Measurements from ENCODE around the gene ENOX1. TPM values are rescaled to one million over a fixed set of nuclear protein-coding genes. Genes with fewer than 3 reads are reported as not detected.

Gene ENOX1
- total and polyA plus RNA-seq, 7 donors, result 0.23 to 20.2 (median 11.1) TPM

DNA sequence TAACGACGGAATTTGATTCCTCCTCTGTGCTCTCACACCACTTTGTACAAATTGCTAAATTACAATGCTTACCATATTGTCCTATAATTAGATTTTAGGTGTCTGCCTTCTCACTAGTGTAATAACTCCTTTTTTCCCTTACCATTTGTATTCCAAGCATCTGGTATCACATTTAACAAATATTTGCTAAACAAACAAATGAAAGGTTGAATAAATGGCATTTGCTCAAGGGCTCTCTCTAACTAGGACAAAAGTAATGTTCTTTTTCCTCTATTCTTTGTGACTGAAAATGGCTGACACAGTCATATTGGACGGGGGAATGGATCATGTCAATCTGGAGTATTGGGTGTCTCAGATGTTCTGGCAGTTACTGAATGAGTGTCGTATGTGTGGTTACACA lies 99.7 kb downstream of the ENOX1 start:
- peak overlapping the region; percentile 58 to 78 (median 74) for H3K27ac ChIP-seq

DNA sequence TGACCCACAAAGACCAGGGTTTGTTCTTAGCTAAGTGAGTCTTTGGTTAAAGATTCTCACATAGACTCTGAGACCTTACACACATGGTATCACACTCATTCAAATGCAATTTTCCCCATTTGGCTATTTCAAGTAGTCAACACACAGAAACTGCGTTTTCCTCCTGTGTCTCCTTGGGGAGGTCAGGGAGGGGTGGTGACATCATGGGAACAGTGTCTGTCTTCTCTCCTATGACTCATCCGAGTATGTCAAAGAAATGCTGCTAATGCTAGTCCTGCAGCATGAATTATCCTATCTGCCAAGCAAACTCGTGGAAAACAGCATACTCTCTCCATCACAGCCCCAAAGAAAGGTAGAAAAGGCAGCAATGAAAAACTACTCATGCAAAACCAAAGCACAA lies 100.2 kb downstream of the ENOX1 start:
- H3K4me3 ChIP-seq, result no peak overlapping the region
- H3K27me3 ChIP-seq, result no peaks in the 10 kb centered on the region
- intact Hi-C loops (cut with DNase I), result loop anchor here (5.0 kb wide), 1 partner anchor 81 kb away; no protein-coding TSS in a partner anchor
- no peak for TF ChIP-seq EP300 (IDR thresholded peaks at IDR 0.05)
- TF ChIP-seq, protein P1, sequence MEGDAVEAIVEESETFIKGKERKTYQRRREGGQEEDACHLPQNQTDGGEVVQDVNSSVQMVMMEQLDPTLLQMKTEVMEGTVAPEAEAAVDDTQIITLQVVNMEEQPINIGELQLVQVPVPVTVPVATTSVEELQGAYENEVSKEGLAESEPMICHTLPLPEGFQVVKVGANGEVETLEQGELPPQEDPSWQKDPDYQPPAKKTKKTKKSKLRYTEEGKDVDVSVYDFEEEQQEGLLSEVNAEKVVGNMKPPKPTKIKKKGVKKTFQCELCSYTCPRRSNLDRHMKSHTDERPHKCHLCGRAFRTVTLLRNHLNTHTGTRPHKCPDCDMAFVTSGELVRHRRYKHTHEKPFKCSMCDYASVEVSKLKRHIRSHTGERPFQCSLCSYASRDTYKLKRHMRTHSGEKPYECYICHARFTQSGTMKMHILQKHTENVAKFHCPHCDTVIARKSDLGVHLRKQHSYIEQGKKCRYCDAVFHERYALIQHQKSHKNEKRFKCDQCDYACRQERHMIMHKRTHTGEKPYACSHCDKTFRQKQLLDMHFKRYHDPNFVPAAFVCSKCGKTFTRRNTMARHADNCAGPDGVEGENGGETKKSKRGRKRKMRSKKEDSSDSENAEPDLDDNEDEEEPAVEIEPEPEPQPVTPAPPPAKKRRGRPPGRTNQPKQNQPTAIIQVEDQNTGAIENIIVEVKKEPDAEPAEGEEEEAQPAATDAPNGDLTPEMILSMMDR (IDR thresholded peaks at IDR 0.05), result no peak
- no peak for TF ChIP-seq POLR2A (IDR thresholded peaks at IDR 0.05)
- peak; percentile 51 to 83 (median 72) for TF ChIP-seq POLR2AphosphoS5 (IDR thresholded peaks at IDR 0.05)
- WGBS, 2 donors, result 36 to 58% methylated on average over 3 of the region's 3 CpGs
- H3K9me3 ChIP-seq, result no peaks in the 10 kb centered on the region
- peaks cover 0 to 80% (median 49%) of the 10 kb centered on the region in 4 donors for H3K4me1 ChIP-seq
- peak; percentile 77 for DNase-seq
- no peaks in the 10 kb centered on the region for H3K36me3 ChIP-seq
- H3K27ac ChIP-seq, result peak overlapping the region; percentile 58 to 78 (median 74)

More for the DNA sequence above, 99.7 kb downstream of the ENOX1 start:
- 78 to 83% methylated on average over 4 of the region's 4 CpGs for WGBS, 2 donors
- no peaks in the 10 kb centered on the region for H3K36me3 ChIP-seq
- H3K4me1 ChIP-seq, result peaks cover 0 to 75% (median 46%) of the 10 kb centered on the region in 4 donors
- no peaks in the 10 kb centered on the region for H3K27me3 ChIP-seq
- DNase-seq, result no peak
- no peaks in the 10 kb centered on the region for H3K9me3 ChIP-seq
- H3K4me3 ChIP-seq, result no peak overlapping the region
- intact Hi-C loops (cut with DNase I), result loop anchor here (5.0 kb wide), 1 partner anchor 80 kb away; no protein-coding TSS in a partner anchor
- no peak for TF ChIP-seq EP300 (IDR thresholded peaks at IDR 0.05)
- no peak for TF ChIP-seq POLR2A (IDR thresholded peaks at IDR 0.05)
- TF ChIP-seq POLR2AphosphoS5 (IDR thresholded peaks at IDR 0.05), result no peak
- TF ChIP-seq, protein P1 (IDR thresholded peaks at IDR 0.05), result no peak

DNA sequence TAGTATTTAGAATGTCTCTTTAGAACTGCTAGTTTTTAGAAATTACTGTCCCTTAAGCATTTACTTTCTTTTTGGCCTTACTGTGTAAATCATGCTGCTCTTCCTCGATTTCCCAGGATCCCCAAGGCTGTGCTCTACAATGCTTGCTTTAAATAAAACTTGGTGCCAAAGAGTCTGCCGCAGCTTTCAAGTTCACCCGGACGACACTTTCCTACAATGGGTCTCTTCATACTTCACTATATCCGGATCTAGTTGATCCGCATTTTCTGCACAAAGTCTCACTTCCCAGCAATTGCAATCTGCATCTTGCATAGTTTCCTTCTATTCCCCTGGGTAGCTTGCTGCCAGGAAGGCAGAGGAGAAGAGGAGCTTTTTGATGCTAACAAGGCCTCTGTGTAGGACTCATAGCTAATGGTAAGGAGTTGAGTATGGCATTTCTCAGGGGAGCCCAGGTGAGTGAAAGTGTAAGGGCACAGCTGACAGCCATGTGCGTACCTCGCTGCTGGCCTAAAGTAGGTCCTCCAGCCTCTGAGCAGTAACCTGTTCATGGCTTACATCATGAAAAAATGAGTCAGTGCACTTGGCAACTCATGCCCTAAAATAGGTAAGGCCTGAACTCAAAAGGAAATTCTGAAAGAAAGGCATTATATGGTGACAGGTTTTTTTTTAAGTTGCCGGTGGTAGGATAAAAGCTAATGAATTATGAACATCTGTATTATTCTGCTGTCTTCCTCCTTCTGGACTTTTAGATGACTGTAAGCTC lies 101.6 kb downstream of the ENOX1 start:
- Histone ChIP-seq H3K27me3 (no peaks in the 10 kb centered on the region), H3K4me3 (no peak overlapping the region), H3K27ac (peak overlapping the region; percentile 58 to 78 (median 74)), H3K9me3 (no peaks in the 10 kb centered on the region), H3K36me3 (no peaks in the 10 kb centered on the region), H3K4me1 (peaks cover 0 to 82% (median 58%) of the 10 kb centered on the region in 4 donors)
- 90 to 94% methylated on average over 9 of the region's 9 CpGs for WGBS, 2 donors
- intact Hi-C loops (cut with DNase I), result loop anchor here (5.0 kb wide), 2 partner anchors 82 to 102 kb away; partner anchors contain the start of gene ENOX1
- peak in 1 of 4 donors; percentile 8 for TF ChIP-seq POLR2AphosphoS5 (IDR thresholded peaks at IDR 0.05)
- TF ChIP-seq POLR2A (IDR thresholded peaks at IDR 0.05), result no peak
- TF ChIP-seq, protein P1 (IDR thresholded peaks at IDR 0.05), result no peak
- no peak for TF ChIP-seq EP300 (IDR thresholded peaks at IDR 0.05)
- no peak for DNase-seq

DNA sequence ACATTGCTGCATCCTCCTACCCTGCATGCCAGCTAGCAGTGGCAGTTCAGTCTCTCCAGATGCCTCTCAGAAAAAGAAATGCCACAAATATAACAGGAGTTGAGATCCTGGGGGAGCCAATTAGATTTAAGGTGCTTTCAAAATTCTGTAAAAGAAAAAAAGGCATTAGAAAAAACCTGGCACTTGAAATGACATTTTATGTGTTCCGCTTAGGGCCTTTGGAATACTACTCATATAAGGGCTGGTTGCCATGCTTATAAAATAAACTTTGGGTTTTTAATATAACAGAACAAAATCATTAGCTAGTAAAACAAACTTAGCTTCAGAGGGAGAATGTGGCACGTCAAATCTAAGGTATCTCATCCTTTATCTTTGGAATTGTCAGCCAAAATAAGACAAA lies 104.1 kb downstream of the ENOX1 start:
- Histone ChIP-seq H3K27ac (peak overlapping the region; percentile 62 to 78 (median 70)), H3K4me3 (no peak overlapping the region), H3K36me3 (no peaks in the 10 kb centered on the region), H3K4me1 (peaks cover 0 to 61% (median 47%) of the 10 kb centered on the region in 4 donors), H3K9me3 (no peaks in the 10 kb centered on the region), H3K27me3 (no peaks in the 10 kb centered on the region)
- TF ChIP-seq POLR2A (IDR thresholded peaks at IDR 0.05), result no peak
- TF ChIP-seq POLR2AphosphoS5 (IDR thresholded peaks at IDR 0.05), result peak; percentile 48 to 58 (median 50)
- DNase-seq, result no peak
- intact Hi-C loops (cut with DNase I), result loop anchor here (5.0 kb wide), 1 partner anchor 105 kb away; the partner anchor contains the start of gene ENOX1
- 76 to 77% methylated on average over 2 of the region's 2 CpGs for WGBS, 2 donors

DNA sequence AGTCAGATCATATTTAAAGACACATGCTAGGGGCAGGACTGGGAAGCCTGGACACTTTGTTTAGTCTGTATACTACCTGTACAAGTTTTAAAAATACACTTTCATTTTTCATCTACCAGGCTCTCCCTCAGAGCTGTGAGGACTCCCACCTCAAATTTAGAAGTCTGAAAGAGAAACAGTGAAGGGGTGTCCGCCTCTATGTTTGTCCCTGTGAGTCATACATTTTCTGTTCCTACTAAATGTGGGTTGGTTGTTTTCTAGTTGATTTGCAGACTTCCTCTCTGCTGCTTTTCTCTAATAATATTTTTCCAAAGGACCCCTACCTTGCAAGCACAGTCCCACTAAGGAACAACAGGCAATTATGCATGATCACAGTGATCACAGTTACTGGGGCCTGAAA lies 110.5 kb downstream of the ENOX1 start:
- Histone ChIP-seq H3K36me3 (no peaks in the 10 kb centered on the region), H3K4me1 (peaks cover 0 to 30% (median 16%) of the 10 kb centered on the region in 4 donors), H3K9me3 (no peaks in the 10 kb centered on the region), H3K27me3 (no peaks in the 10 kb centered on the region), H3K27ac (no peak overlapping the region), H3K4me3 (no peak overlapping the region)
- intact Hi-C loops (cut with DNase I), result no loop called here
- DNase-seq, result no peak
- WGBS, 2 donors, result 63 to 79% methylated on average over 1 of the region's 1 CpG
- TF ChIP-seq POLR2A (IDR thresholded peaks at IDR 0.05), result no peak
- no peak for TF ChIP-seq POLR2AphosphoS5 (IDR thresholded peaks at IDR 0.05)
- TF ChIP-seq, protein P1 (IDR thresholded peaks at IDR 0.05), result no peak
- TF ChIP-seq EP300 (IDR thresholded peaks at IDR 0.05), result no peak
